Ovary (tissue), 3 donors: ENCODE measurements around the gene SGTB.
"Not testable (repeated sequence)": the region's sequence is repeated elsewhere in the genome, so short reads cannot be mapped to it uniquely, and the experiment has no call there.

Experiments
- CTCF ChIP-seq, 3 donors: fragments of 450-650 bp in 2 of 3; fragments of 200-600 bp in 1 of 3; IDR thresholded peaks; one replicate each; pipeline versions ENCODE4 v1.5.1 to v1.8.0; 2016 to 2022; ENCODE audit warnings: antibody characterized with exemption in 3 of 3, mild to moderate bottlenecking in 1 of 3
- POLR2A ChIP-seq: fragments of 450-650 bp; IDR thresholded peaks from one replicate; pipeline ENCODE4 v1.6.1; 2017; ENCODE audit warnings: antibody characterized with exemption, mild to moderate bottlenecking, moderate library complexity
- donor health status: DM: no; HTN: no; CAD: no.

DNA sequence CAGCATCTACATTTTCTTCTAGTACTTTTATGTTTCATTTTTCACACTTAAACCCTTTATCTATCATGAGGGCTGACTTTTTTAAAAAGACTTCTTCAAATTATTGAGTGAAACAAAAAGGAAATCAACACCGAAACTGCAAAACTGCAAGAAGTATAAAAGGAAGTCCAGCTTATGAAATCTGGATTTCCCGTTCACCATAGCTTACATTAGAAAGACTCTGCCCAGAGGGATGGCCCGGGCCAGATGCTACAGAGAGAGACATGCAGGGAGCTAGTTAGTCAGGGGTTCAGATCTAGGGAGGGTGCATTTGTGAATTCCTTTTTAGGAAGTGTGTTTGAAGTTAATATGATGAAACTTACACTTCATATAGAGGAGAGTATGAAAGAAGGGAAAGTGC, 10.1 kb upstream of the SGTB start:
- TF ChIP-seq CTCF (IDR thresholded peaks at IDR 0.05); POLR2A: not testable (repeated sequence)
